Osteocyte (in vitro differentiated cells): Measurements from ENCODE around the gene ARHGAP6. TPM values are rescaled to one million over a fixed set of nuclear protein-coding genes. Genes with fewer than 3 reads are reported as not detected.

Source experiments
- DNase-seq: peaks from one replicate; pipeline ENCODE4 v3.0.0; 2021; ENCODE audit warnings: mixed read lengths; ENCODE audit not compliant: unreplicated experiment; ENCODE audit errors: extremely low spot score
- H3K27ac Mint-ChIP-seq: one replicate; pipeline ENCODE4 v1.8.0; 2021; ENCODE audit warnings: mild to moderate bottlenecking, mixed read lengths; ENCODE audit not compliant: unreplicated experiment
- H3K27me3 Mint-ChIP-seq: one replicate; pipeline ENCODE4 v1.8.0; 2021; ENCODE audit warnings: mixed read lengths; ENCODE audit not compliant: unreplicated experiment
- H3K36me3 Mint-ChIP-seq: one replicate; pipeline ENCODE4 v1.8.0; 2021; ENCODE audit warnings: mixed read lengths; ENCODE audit not compliant: unreplicated experiment
- H3K4me1 Mint-ChIP-seq: one replicate; pipeline ENCODE4 v1.8.0; 2021; ENCODE audit warnings: mixed read lengths; ENCODE audit not compliant: unreplicated experiment
- H3K4me3 Mint-ChIP-seq: one replicate; pipeline ENCODE4 v1.8.0; 2021; ENCODE audit warnings: mild to moderate bottlenecking, moderate library complexity, mixed read lengths; ENCODE audit not compliant: unreplicated experiment
- H3K9me3 Mint-ChIP-seq: one replicate; pipeline ENCODE4 v1.8.0; 2021; ENCODE audit warnings: mixed read lengths; ENCODE audit not compliant: unreplicated experiment
- CTCF ChIP-seq: fragments of 200-600 bp; sonication (generic); IDR thresholded peaks from 2 replicates; pipeline ENCODE4 v1.5.0; 2021; ENCODE audit warnings: antibody characterized with exemption, mild to moderate bottlenecking, moderate library complexity
- total RNA-seq: library from RNA; stranded (reverse); gene quantifications from 2 replicates; pipeline ENCODE4 v1.2.1, GENCODE V29; 2021

The ARHGAP6 gene
- total RNA-seq, 1 donor from 2014 or later: 3.5 TPM

GRCh38 chrX:11609109-11609508, 56.6 kb downstream of the ARHGAP6 start:
- Mint-ChIP-seq H3K36me3 (no peaks in the 10 kb centered on the region), H3K4me3 (no peak overlapping the region), H3K9me3 (peaks cover 11% of the 10 kb centered on the region), H3K4me1 (no peaks in the 10 kb centered on the region), H3K27me3 (no peaks in the 10 kb centered on the region), H3K27ac (no peak overlapping the region)
- no peak for DNase-seq
- TF ChIP-seq CTCF: no peak

GRCh38 chrX:11606408-11606807, 59.3 kb downstream of the ARHGAP6 start:
- Mint-ChIP-seq H3K27me3 (no peaks in the 10 kb centered on the region), H3K4me1 (no peaks in the 10 kb centered on the region), H3K9me3 (peaks cover 3% of the 10 kb centered on the region), H3K27ac (no peak overlapping the region), H3K36me3 (no peaks in the 10 kb centered on the region), H3K4me3 (no peak overlapping the region)
- no peak for DNase-seq
- TF ChIP-seq CTCF: no peak

GRCh38 chrX:11600578-11600977, 65.1 kb downstream of the ARHGAP6 start:
- no peak for DNase-seq
- Mint-ChIP-seq H3K36me3 (no peaks in the 10 kb centered on the region), H3K9me3 (peaks cover 3% of the 10 kb centered on the region), H3K4me1 (no peaks in the 10 kb centered on the region), H3K4me3 (no peak overlapping the region), H3K27me3 (no peaks in the 10 kb centered on the region), H3K27ac (no peak overlapping the region)
- TF ChIP-seq CTCF: no peak

GRCh38 chrX:11597479-11597878, 68.2 kb downstream of the ARHGAP6 start:
- H3K9me3 Mint-ChIP-seq: peaks cover 3% of the 10 kb centered on the region
- DNase-seq: no peak

GRCh38 chrX:11591723-11592346, 73.9 kb downstream of the ARHGAP6 start:
- Mint-ChIP-seq H3K4me3 (no peak overlapping the region), H3K4me1 (no peaks in the 10 kb centered on the region), H3K9me3 (peaks cover 4% of the 10 kb centered on the region), H3K27ac (no peak overlapping the region), H3K27me3 (no peaks in the 10 kb centered on the region), H3K36me3 (no peaks in the 10 kb centered on the region)
- DNase-seq: no peak
- no peak for TF ChIP-seq CTCF

More at GRCh38 chrX:11597479-11597878, 68.2 kb downstream of the ARHGAP6 start:
- Mint-ChIP-seq H3K4me1 (no peaks in the 10 kb centered on the region), H3K4me3 (no peak overlapping the region), H3K36me3 (no peaks in the 10 kb centered on the region), H3K27ac (no peak overlapping the region), H3K27me3 (no peaks in the 10 kb centered on the region)
- no peak for TF ChIP-seq CTCF
